Measurements from ENCODE around the gene AGPS.
"Not testable (repeated sequence)": the region's sequence is repeated elsewhere in the genome, so short reads cannot be mapped to it uniquely, and the experiment has no call there.

The AGPS gene

DNA sequence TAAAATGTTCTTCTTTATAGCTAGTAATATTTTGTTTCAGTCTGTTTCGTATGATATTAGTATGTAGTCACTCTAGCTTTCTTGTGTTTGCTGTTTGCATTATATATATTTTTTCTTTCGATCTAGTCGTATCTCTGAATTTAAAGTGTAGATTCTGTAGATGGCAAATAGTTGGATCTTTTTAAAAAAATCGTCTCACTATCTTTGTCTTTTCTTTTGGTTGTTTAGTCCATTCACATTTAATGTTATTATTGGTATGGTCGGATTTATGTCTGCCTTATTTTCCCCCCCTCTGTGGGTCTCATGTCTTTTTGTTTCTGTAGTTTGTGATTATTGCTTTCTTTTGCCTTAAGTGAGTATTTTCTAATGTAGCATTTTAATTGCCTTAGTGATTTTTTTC is 84.3 kb downstream of the AGPS start:
- no peak for DNase-seq

DNA sequence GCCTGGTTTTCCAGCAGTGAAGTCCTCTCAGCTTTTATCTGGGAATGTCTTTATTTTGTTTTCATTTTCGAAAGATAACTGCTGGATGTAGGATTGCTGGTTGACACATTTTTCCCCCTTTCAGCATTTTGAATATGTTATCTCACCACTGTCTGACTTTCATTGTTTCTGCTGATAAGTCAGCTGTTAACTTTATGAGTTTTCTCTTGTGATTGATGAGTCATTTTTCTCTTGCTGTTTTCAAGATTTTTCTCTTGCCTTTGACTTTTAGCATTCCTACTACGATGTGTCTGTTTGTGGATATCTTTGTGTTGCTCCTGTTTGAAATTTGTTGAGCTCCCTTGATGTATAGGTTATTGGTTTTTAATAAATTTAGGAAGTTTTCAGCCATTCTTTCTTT is 85.5 kb downstream of the AGPS start:
- DNase-seq: no peak

DNA sequence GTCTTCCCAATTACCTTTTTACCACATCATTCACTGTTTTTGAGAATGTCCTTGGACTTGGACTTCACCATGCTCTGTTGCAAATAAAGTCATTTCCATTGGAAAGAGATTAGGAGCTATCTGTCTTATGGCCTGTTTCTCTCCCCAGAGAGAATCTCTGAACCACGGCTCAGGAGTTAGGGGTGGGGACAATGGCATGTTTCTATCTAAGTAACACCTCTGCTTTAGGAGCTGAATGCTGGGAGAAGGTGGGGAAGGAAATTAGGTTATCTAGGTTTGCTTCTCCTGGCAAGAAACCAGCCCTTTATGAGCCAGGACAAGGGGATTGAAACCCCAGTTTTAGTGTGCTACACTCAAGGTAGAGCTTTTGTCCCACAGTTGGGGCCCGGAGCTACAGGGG is 86.3 kb downstream of the AGPS start:
- DNase-seq: no peak

DNA sequence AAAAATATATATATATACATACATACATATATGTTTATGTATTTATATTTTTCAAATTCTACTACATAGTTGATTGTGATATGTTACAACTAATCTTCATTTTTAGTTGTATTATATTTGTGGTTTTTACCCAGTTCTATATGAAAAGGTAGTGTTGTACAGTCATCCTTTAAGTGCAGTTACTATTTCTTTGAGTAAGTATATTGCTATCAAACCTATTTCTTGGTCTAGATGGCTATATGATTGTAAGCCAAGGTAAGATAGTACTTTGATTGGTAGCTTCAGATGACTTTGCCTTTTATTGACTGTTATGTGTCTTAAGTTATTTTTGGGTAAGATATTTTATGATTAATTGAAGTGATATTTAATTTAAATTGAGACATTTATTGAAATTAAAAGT is 89.6 kb downstream of the AGPS start:
- DNase-seq: no peak

GRCh38 chr2:177483531-177483930 is 91.0 kb downstream of the AGPS start:
- DNase-seq: no peak

- DNase-seq: no peak
Measured at GRCh38 chr2:177484180-177484795, 91.7 kb downstream of the AGPS start.

DNA sequence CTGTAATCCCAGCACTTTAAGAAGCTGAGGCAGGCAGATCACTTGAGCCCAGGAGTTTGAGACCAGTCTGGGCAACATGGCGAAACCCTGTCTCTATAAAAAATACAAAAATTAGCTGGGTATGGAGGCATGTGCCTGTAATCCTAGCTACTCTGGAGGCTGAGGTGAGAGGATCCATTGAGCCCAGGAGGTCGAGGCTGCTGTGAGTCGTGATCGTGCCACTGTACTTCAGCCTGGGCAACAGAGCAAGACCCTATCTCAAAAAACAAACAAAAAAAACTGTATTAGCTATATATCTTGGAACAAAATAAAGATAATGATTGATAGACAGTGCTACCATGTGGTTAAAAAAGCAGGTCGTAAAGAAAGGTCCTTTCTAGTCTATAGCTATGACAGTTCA is 93.1 kb downstream of the AGPS start:
- not testable (repeated sequence) for DNase-seq

- peak; percentile 53 for DNase-seq
Measured at GRCh38 chr2:177489719-177490301, 97.2 kb downstream of the AGPS start.

- no peak for DNase-seq
Measured at GRCh38 chr2:177495945-177496344, 103.4 kb downstream of the AGPS start.

DNA sequence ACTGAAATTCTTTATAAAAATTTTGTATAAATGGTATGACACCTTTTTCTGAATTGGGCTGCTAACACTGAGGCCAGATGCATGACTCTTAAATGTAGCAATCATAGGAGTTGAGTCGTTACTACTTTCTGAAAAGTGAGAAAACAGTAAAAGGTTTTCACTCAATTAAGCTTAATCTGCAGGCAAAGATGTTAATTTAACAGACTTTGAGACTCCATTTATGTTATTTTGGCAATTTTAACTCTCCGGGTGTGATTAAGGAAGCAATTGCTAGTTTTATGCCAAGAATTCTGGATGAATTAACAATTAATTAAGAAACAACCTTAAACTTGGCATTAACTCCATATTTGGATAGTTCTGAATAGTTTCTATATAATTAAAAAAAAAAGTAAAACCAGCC is 104.3 kb downstream of the AGPS start:
- DNase-seq: no peak

- DNase-seq: no peak
Measured at GRCh38 chr2:177501186-177501585, 108.6 kb downstream of the AGPS start.

DNA sequence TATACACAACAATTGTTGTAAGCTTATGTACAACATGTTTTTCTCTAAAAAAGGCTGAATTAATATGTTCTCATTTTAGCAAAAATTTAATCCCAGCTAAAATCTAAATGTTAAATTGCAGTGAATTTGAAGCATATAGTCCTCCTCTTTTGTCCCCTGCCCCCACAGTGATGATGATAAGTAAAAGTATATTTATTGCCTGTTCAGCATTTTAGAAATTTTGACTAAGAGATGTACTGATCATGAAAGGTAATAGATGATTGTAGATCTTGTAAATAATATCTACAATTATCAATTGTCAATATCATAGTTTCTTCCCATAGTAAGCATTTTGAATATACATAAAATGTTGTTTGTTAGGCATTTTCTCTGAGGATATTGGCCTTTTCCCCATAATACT is 113.9 kb downstream of the AGPS start:
- DNase-seq: no peak

GRCh38 chr2:177506998-177507397 is 114.4 kb downstream of the AGPS start:
- no peak for DNase-seq

GRCh38 chr2:177516824-177517544 is 124.4 kb downstream of the AGPS start:
- DNase-seq: no peak

GRCh38 chr2:177518754-177519153 is 126.2 kb downstream of the AGPS start:
- no peak for DNase-seq

- DNase-seq: no peak
Measured at GRCh38 chr2:177519534-177520115, 127.1 kb downstream of the AGPS start.

DNA sequence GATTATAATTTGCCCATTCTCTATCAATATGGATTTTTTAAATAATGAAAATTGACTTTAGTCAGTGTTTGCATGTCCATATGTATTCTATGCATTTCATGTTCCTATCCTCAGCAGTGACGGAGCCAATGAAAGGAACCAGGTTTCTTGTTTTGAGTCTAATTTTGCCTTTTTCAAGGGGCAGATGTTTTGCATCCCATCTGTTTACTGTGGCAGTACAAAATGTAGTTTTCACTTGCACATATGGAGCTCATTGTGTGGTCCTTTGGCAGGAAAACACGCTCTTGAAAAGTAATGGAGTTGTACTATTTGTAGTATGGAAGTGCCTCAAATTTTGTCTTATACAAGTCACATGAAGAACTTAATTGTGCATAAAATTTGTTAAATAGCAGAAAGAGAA is 127.8 kb downstream of the AGPS start:
- DNase-seq: peak; percentile 42

- no peak for DNase-seq
Measured at GRCh38 chr2:177523781-177524180, 131.2 kb downstream of the AGPS start.

- DNase-seq: no peak
Measured at GRCh38 chr2:177525351-177525924, 132.9 kb downstream of the AGPS start.

GRCh38 chr2:177528351-177528933 is 135.9 kb downstream of the AGPS start:
- no peak for DNase-seq

- no peak for DNase-seq
Measured at GRCh38 chr2:177529166-177529565, 136.6 kb downstream of the AGPS start.

DNA sequence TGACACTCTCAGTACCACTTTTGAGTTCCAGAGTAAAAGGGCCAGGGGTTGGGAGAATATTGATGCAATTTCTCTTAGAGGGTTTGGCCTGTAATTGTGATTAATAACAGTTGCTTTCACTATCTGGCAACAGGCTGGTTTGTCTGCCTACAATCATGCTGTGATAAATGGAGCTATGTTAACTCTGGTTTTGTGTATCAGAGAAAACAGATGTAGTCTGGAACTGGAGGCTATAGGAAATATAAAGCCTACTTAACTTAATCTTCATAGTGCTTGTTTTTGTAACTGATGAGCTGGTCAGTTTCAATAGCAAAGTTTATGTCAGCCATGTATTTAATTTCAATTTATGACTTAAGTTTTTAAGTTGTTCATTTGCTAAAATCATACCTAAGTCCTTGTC is 138.0 kb downstream of the AGPS start:
- peak; percentile 45 for DNase-seq

DNA sequence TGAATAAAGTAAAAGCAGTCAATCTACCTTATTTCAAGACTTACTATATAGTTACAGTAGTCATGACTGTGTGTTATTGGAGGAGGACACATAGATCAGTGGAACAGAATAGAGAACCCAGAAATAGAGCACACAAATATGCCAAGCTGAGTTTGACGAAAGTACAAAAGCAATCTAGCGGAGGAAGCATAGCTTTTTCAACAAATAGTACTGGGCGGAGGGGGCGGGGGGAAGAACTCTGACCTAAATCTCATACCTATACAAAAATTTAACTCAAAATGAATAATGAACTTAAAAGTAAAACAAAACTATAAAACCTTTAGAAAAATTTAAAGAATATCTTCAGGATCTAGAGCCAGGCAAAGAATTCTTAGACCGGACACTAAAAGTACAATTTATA is 139.1 kb downstream of the AGPS start:
- DNase-seq: no peak
